ENCODE measurements around the gene ARHGAP28. TPM values are rescaled to one million over a fixed set of nuclear protein-coding genes. Genes with fewer than 3 reads are reported as not detected.

Gene ARHGAP28
- total and polyA plus RNA-seq, 3 donors from 2014 or later: 45.5 to 161 (median 76.8) TPM

DNA sequence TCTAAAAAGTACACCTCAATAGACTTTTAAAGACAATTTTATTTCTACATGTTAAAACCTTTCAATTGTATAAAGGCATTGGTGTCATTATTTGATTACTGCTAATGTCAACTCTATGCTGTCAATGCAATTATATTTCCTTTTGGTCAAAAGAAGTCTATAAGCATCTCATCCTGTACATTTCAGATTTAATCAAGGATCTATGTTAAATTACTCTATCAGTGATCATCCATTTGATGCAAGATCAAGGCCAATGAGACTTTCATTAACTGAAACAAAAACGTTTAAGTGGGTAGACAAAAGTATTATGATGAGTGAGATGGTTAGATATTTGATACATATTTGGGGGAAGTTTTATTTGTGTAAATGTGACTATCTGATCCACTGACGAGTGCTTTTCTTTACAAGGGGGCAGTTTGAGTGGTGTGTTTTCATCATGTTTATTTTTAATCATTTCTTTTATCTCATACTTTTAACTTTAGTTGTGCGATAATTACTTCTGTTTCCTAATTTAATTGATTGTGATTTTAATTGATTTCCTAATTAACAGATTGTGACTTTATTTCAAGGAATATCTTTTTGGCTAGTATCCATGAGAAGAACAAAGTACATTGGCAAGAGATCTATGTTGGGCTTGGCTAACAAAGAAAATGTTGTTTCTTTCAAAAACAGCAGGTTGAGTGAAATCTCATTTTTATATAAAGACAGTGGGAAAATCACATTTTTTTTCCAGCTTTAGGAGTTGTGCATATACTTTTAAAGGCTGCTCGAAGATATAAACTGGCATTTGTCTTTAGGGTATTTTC, 1.1 kb downstream of the ARHGAP28 start:
- WGBS, 2 donors: 13 to 14% methylated on average over 4 of the region's 4 CpGs
- intact Hi-C loops (cut with DNase I; ENCODE audit: low total_unique reads): loop anchor here (10.0 kb wide), 1 partner anchor 154 kb away; no protein-coding TSS in a partner anchor

DNA sequence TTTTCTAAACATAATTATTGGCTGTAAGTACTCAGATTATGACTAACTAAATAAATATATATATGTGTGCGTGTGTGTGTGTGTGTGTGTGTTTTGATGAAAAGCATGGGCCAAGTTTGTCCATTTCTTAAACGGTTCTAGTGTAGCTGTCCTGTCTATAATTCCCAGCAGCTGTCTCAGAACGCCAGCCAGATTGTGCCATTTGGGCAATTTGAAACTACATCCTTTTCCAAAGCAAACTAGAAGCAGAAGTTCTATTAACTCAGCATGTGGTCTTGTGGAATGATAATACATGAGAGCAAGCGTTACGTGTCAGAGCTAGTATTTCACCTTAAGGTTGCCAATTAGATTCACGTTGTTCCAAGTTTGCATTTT, 1.7 kb downstream of the ARHGAP28 start:
- intact Hi-C loops (cut with DNase I; ENCODE audit: low total_unique reads): loop anchor here (10.0 kb wide), 1 partner anchor 154 kb away; no protein-coding TSS in a partner anchor
- Histone ChIP-seq H3K4me1 (peaks cover 16% of the 10 kb centered on the region), H3K27me3 (no peaks in the 10 kb centered on the region), H3K36me3 (ENCODE audit: low read depth, missing control alignments) (no peaks in the 10 kb centered on the region), H3K9me3 (no peaks in the 10 kb centered on the region), H3K4me3 (no peak overlapping the region), H3K27ac (peak overlapping the region; percentile 51 to 87)
- WGBS, 2 donors: 39 to 52% methylated on average over 6 of the region's 6 CpGs
- DNase-seq: no peak
- TF ChIP-seq, protein P1, sequence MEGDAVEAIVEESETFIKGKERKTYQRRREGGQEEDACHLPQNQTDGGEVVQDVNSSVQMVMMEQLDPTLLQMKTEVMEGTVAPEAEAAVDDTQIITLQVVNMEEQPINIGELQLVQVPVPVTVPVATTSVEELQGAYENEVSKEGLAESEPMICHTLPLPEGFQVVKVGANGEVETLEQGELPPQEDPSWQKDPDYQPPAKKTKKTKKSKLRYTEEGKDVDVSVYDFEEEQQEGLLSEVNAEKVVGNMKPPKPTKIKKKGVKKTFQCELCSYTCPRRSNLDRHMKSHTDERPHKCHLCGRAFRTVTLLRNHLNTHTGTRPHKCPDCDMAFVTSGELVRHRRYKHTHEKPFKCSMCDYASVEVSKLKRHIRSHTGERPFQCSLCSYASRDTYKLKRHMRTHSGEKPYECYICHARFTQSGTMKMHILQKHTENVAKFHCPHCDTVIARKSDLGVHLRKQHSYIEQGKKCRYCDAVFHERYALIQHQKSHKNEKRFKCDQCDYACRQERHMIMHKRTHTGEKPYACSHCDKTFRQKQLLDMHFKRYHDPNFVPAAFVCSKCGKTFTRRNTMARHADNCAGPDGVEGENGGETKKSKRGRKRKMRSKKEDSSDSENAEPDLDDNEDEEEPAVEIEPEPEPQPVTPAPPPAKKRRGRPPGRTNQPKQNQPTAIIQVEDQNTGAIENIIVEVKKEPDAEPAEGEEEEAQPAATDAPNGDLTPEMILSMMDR (IDR thresholded peaks at IDR 0.05): no peak
- no peak for TF ChIP-seq POLR2A (IDR thresholded peaks at IDR 0.05)

More for the DNA sequence above, 1.1 kb downstream of the ARHGAP28 start:
- Histone ChIP-seq H3K27ac (peak overlapping the region; percentile 79 to 87), H3K4me1 (peaks cover 16% of the 10 kb centered on the region), H3K27me3 (no peaks in the 10 kb centered on the region), H3K4me3 (peak overlapping the region; percentile 74), H3K36me3 (ENCODE audit: low read depth, missing control alignments) (no peaks in the 10 kb centered on the region), H3K9me3 (no peaks in the 10 kb centered on the region)
- no peak for DNase-seq
- TF ChIP-seq, protein P1 (IDR thresholded peaks at IDR 0.05): no peak
- TF ChIP-seq POLR2A (IDR thresholded peaks at IDR 0.05): no peak

DNA sequence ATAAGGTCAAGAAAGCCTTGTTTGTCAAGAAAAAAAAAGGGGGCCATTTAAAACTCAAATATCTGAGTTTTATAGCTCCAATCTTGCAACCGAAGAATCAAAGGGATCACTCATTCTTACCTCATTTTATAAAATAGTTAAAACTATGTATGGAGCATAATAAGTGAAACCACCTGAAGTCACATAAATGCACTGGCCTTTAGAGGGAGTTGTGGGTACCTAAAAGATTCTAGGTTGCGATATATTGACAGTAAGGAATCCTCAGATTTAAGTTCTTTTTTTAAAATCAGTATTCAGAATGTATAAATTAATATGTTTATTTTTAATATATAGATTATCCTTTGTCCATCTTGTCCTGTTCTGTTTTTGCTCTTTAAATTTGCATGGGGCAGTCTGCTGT, 3.4 kb downstream of the ARHGAP28 start:
- intact Hi-C loops (cut with DNase I; ENCODE audit: low total_unique reads): loop anchor here (10.0 kb wide), 1 partner anchor 152 kb away; no protein-coding TSS in a partner anchor
- no peak for TF ChIP-seq POLR2A (IDR thresholded peaks at IDR 0.05)
- TF ChIP-seq, protein P1 (IDR thresholded peaks at IDR 0.05): peak in 1 of 3 experiments; percentile 11

DNA sequence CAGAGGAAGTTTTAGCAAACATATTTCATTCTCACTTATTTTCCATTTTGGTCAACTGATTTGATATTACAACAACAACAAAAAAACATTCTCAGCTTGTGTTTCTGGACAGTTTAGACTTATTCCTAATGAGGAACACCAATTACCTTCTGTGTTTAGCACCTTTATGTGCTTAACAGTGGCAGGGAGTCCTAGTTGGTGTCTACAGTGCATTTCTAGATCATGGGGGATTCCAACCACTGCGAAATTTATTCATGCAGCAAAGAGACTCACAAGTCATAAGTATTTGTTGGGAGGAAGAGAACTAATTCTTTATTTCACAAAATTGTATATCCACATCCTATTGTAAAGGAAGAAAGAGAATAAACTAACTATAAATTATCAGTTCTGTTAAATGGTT, 4.2 kb downstream of the ARHGAP28 start:
- H3K4me3 ChIP-seq: no peak overlapping the region
- H3K27ac ChIP-seq: peak overlapping the region in 1 of 2 donors; percentile 70
- H3K9me3 ChIP-seq: no peaks in the 10 kb centered on the region
- no peaks in the 10 kb centered on the region for H3K27me3 ChIP-seq
- intact Hi-C loops (cut with DNase I; ENCODE audit: low total_unique reads): loop anchor here (10.0 kb wide), 1 partner anchor 151 kb away; no protein-coding TSS in a partner anchor
- peaks cover 12% of the 10 kb centered on the region for H3K4me1 ChIP-seq
- TF ChIP-seq, protein P1 (IDR thresholded peaks at IDR 0.05): no peak
- no peak for TF ChIP-seq POLR2A (IDR thresholded peaks at IDR 0.05)
- 68 to 74% methylated on average over 1 of the region's 1 CpG for WGBS, 2 donors
- H3K36me3 ChIP-seq (ENCODE audit: low read depth, missing control alignments): no peaks in the 10 kb centered on the region
- DNase-seq: no peak

More for the DNA sequence above, 3.4 kb downstream of the ARHGAP28 start:
- Histone ChIP-seq H3K9me3 (no peaks in the 10 kb centered on the region), H3K4me1 (peaks cover 16% of the 10 kb centered on the region), H3K36me3 (ENCODE audit: low read depth, missing control alignments) (no peaks in the 10 kb centered on the region), H3K27ac (peak overlapping the region in 1 of 2 donors; percentile 87), H3K27me3 (no peaks in the 10 kb centered on the region), H3K4me3 (no peak overlapping the region)
- DNase-seq: no peak
- 79 to 83% methylated on average over 2 of the region's 2 CpGs for WGBS, 2 donors
